Gastroesophageal sphincter (tissue), 4 donors: Measurements from ENCODE around the gene STARD3. TPM values are rescaled to one million over a fixed set of nuclear protein-coding genes. Genes with fewer than 3 reads are reported as not detected.

Source experiments
- ATAC-seq: fragments of 150-250 bp; one replicate; pipeline ENCODE4 v1.9.1; 2016; ENCODE audit warnings: mild to moderate bottlenecking, moderate library complexity
- H3K27ac ChIP-seq, 4 donors: fragments of 200-600 bp; sonication (generic) in 3 of 4; 1 replicate in 3 of 4; 2 replicates in 1 of 4; pipeline ENCODE4 v1.5.1; 2016 to 2019
- H3K27me3 ChIP-seq: fragments of 200-600 bp; sonication (generic); one replicate; pipeline ENCODE4 v1.5.1; 2019
- H3K36me3 ChIP-seq, 2 donors: fragments of 200-600 bp; sonication (generic); one replicate each; pipeline ENCODE4 v1.5.1; 2019; ENCODE audit warnings: control low read depth in 1 of 2
- H3K4me1 ChIP-seq, 3 donors: fragments of 200-600 bp; sonication (generic); 1 replicate in 2 of 3; 2 replicates in 1 of 3; pipeline ENCODE4 v1.5.1; 2016 to 2019; ENCODE audit warnings: control low read depth in 2 of 3
- H3K4me3 ChIP-seq, 2 donors: fragments of 200-600 bp; sonication (generic); one replicate each; pipeline ENCODE4 v1.5.1; 2019; ENCODE audit warnings: mild to moderate bottlenecking in 1 of 2, moderate library complexity in 1 of 2
- H3K9me3 ChIP-seq, 3 donors: fragments of 200-600 bp; sonication (generic); one replicate each; pipeline ENCODE4 v1.5.1; 2017 to 2019; ENCODE audit warnings: control low read depth in 2 of 3
- CTCF ChIP-seq, 4 experiments: fragments of 200-600 bp in 2 of 4; fragments of 450-650 bp in 2 of 4; sonication (generic) in 1 of 4; IDR thresholded peaks; one replicate each; pipeline ENCODE4 v1.5.1; 2017 to 2019; ENCODE audit warnings: antibody characterized with exemption in 4 of 4, mild to moderate bottlenecking in 2 of 4, moderate library complexity in 2 of 4
- EP300 ChIP-seq: sonication (generic); formaldehyde crosslinking; IDR thresholded peaks from one replicate; pipeline ENCODE4 v1.6.1; 2017; ENCODE audit warnings: antibody characterized with exemption, mild to moderate bottlenecking
- POLR2A ChIP-seq, 2 donors: fragments of 450-650 bp; IDR thresholded peaks; one replicate each; pipeline ENCODE4 v1.6.1; 2017; ENCODE audit warnings: antibody characterized with exemption in 2 of 2, mild to moderate bottlenecking in 2 of 2, moderate library complexity in 1 of 2
- POLR2AphosphoS5 ChIP-seq: sonication (generic); formaldehyde crosslinking; IDR thresholded peaks from one replicate; pipeline ENCODE4 v1.6.1; 2017; ENCODE audit warnings: antibody characterized with exemption
- WGBS, 2 donors: methylation state at CpG; one replicate each; pipeline ENCODE4 v1.1.5; 2018; ENCODE audit warnings: low coverage in 1 of 2; 5-methylcytosine and 5-hydroxymethylcytosine counted together
- total RNA-seq, 4 donors: library from RNA; depleted of rRNA; stranded (reverse); fragments of >200 nt; gene quantifications; one replicate each; pipeline ENCODE4 v1.1.0, GENCODE V29; 2016

STARD3 gene
- total RNA-seq, 4 donors from 2014 or later: 24.5 to 41.4 (median 27.5) TPM

- no peaks in the 10 kb centered on the region for H3K27me3 ChIP-seq
- H3K4me3 ChIP-seq: no peak overlapping the region
- H3K27ac ChIP-seq: no peak overlapping the region
- TF ChIP-seq EP300 (no peak), POLR2AphosphoS5 (no peak), POLR2A (IDR thresholded peaks at IDR 0.05) (no peak), CTCF (IDR thresholded peaks at IDR 0.05) (no peak)
- peaks cover 0 to 71% (median 22%) of the 10 kb centered on the region in 3 donors for H3K4me1 ChIP-seq
- no peak for ATAC-seq
- no peaks in the 10 kb centered on the region for H3K9me3 ChIP-seq
- 79 to 90% methylated on average over 5 to 6 of the region's 9 CpGs for WGBS, 2 donors
- H3K36me3 ChIP-seq: peaks cover 0 to 6% of the 10 kb centered on the region in 2 donors
Observed at GRCh38 chr17:39642291-39643074, 5.5 kb downstream of the STARD3 start.

GRCh38 chr17:39643271-39643670 is 6.3 kb downstream of the STARD3 start:
- no peak overlapping the region for H3K27ac ChIP-seq
- no peak for ATAC-seq
- TF ChIP-seq EP300 (no peak), POLR2A (IDR thresholded peaks at IDR 0.05) (no peak), CTCF (IDR thresholded peaks at IDR 0.05) (no peak), POLR2AphosphoS5 (no peak)
- H3K4me3 ChIP-seq: no peak overlapping the region
- H3K27me3 ChIP-seq: no peaks in the 10 kb centered on the region
- H3K4me1 ChIP-seq: peaks cover 0 to 63% (median 15%) of the 10 kb centered on the region in 3 donors
- peaks cover 0 to 6% of the 10 kb centered on the region in 2 donors for H3K36me3 ChIP-seq
- no peaks in the 10 kb centered on the region for H3K9me3 ChIP-seq
- 100% methylated on average over 1 of the region's 4 CpGs; no CpG with 5 or more reads in 1 of the 2 donors for WGBS, 2 donors

GRCh38 chr17:39647256-39647655 is 10.3 kb downstream of the STARD3 start:
- Histone ChIP-seq H3K27ac (no peak overlapping the region), H3K27me3 (no peaks in the 10 kb centered on the region), H3K4me1 (peaks cover 0 to 34% (median 0%) of the 10 kb centered on the region in 3 donors), H3K9me3 (no peaks in the 10 kb centered on the region), H3K36me3 (peaks cover 0 to 6% of the 10 kb centered on the region in 2 donors), H3K4me3 (no peak overlapping the region)
- no peak for ATAC-seq
- WGBS, 2 donors: 70% methylated on average over 2 of the region's 5 CpGs; no CpG with 5 or more reads in 1 of the 2 donors
- TF ChIP-seq POLR2AphosphoS5: no peak

GRCh38 chr17:39648616-39649366 is 11.8 kb downstream of the STARD3 start:
- no peak for ATAC-seq
- peaks cover 0 to 6% of the 10 kb centered on the region in 2 donors for H3K36me3 ChIP-seq
- WGBS, 2 donors: 82 to 83% methylated on average over 6 to 13 of the region's 15 CpGs

More at GRCh38 chr17:39648616-39649366, 11.8 kb downstream of the STARD3 start:
- H3K27ac ChIP-seq: no peak overlapping the region
- H3K4me1 ChIP-seq: peaks cover 0 to 36% (median 0%) of the 10 kb centered on the region in 3 donors
- H3K4me3 ChIP-seq: no peak overlapping the region
- no peaks in the 10 kb centered on the region for H3K9me3 ChIP-seq
- TF ChIP-seq EP300: no peak
- no peak for TF ChIP-seq POLR2AphosphoS5
- no peak for TF ChIP-seq CTCF (IDR thresholded peaks at IDR 0.05)
- TF ChIP-seq POLR2A (IDR thresholded peaks at IDR 0.05): no peak
- H3K27me3 ChIP-seq: no peaks in the 10 kb centered on the region
